Mammary epithelial cell (primary cell): Measurements from ENCODE around the gene MAPK1.

Experiments
- CTCF ChIP-seq, 2 donors: IDR thresholded peaks in 1 of 2; conservative IDR thresholded peaks in 1 of 2; 2 replicates each; pipeline ENCODE4 v1.5.1; 2011 to 2012; ENCODE audit warnings: inconsistent platforms in 2 of 2, low read length in 2 of 2, mild to moderate bottlenecking in 2 of 2, control low read depth in 1 of 2, low read depth in 1 of 2; ENCODE audit not compliant: insufficient read depth in 1 of 2; ENCODE audit errors: extremely low read depth in 1 of 2
- EZH2 ChIP-seq: IDR thresholded peaks from 2 replicates; pipeline ENCODE4 v1.6.1; 2012; ENCODE audit warnings: low read length, inconsistent platforms, borderline replicate concordance

GRCh38 chr22:21855676-21856075 lies 11.8 kb downstream of the MAPK1 start:
- no peak for TF ChIP-seq CTCF (conservative IDR thresholded peaks at IDR 0.05 in 1 of 2, IDR thresholded peaks at IDR 0.05 in 1 of 2; ENCODE audit: extremely low read depth in 1 of 2, insufficient read depth in 1 of 2, low read depth in 1 of 2, low read length in 2 of 2)
- TF ChIP-seq EZH2 = no peak
